HEK293 (cell line): ENCODE results near the gene HLA-A.

Experiments used
- CTCF ChIA-PET: fragments of 350-600 bp; formaldehyde crosslinking; extraction: SDS; loops from one replicate; lab custom pipeline; 2021; ENCODE audit warnings: antibody characterized with exemption; lab: Yijun Ruan, JAX
- POLR2A ChIA-PET: fragments of 300-600 bp; formaldehyde crosslinking; extraction: SDS; loops from one replicate; lab custom pipeline; 2020; ENCODE audit warnings: antibody characterized with exemption, inconsistent platforms; lab: Yijun Ruan, JAX
- H3K27ac ChIP-seq: fragments of 200-500 bp; sonication (Bioruptor generic); 2 replicates; pipeline ENCODE4 v1.5.1; 2014; ENCODE audit warnings: low read depth, low read length, control low read depth, inconsistent platforms; ENCODE audit errors: extremely low read depth
- H3K36me3 ChIP-seq, 2 experiments: fragments of 200-500 bp in 1 of 2; sonication (Bioruptor generic) in 1 of 2; 1 replicate in 1 of 2; 2 replicates in 1 of 2; pipeline ENCODE4 v1.5.1; 2014 to 2017; ENCODE audit warnings: inconsistent platforms in 2 of 2, low read length in 2 of 2; ENCODE audit not compliant: control insufficient read depth in 2 of 2, insufficient read depth in 1 of 2
- H3K4me1 ChIP-seq: fragments of 200-500 bp; sonication (Bioruptor generic); 2 replicates; pipeline ENCODE4 v1.5.1; 2014; ENCODE audit warnings: mild to moderate bottlenecking, low read length, inconsistent platforms; ENCODE audit not compliant: control insufficient read depth, insufficient read depth
- H3K4me3 ChIP-seq: 2 replicates; pipeline ENCODE4 v1.5.1; 2011; ENCODE audit warnings: low read depth, mild to moderate bottlenecking, control low read depth, low read length, moderate library complexity
- H3K9me3 ChIP-seq: fragments of 200-500 bp; sonication (Bioruptor generic); 2 replicates; pipeline ENCODE4 v1.5.1; 2014; ENCODE audit warnings: low read depth, low read length, inconsistent platforms; ENCODE audit not compliant: control insufficient read depth, insufficient read depth
- BCL11A ChIP-seq: fragments of 450-650 bp; formaldehyde crosslinking; IDR thresholded peaks from 2 replicates; pipeline ENCODE4 v1.5.1; 2016; ENCODE audit warnings: low read depth, missing biosample characterization, missing genetic modification characterization
- EGR2 ChIP-seq: fragments of 450-650 bp; formaldehyde crosslinking; IDR thresholded peaks from 2 replicates; pipeline ENCODE4 v1.5.1; 2016; ENCODE audit warnings: low read depth, missing biosample characterization, missing genetic modification characterization
- GLI4 ChIP-seq: fragments of 450-650 bp; formaldehyde crosslinking; IDR thresholded peaks from 2 replicates; pipeline ENCODE4 v1.5.1; 2016; ENCODE audit warnings: missing biosample characterization, missing genetic modification characterization
- HOXC10 ChIP-seq: sonication (generic); formaldehyde crosslinking; IDR thresholded peaks from 2 replicates; pipeline ENCODE4 v1.8.1; 2023; ENCODE audit warnings: mild to moderate bottlenecking, missing genetic modification reagents
- KLF10 ChIP-seq: fragments of 450-650 bp; IDR thresholded peaks from 2 replicates; pipeline ENCODE4 v1.5.1; 2018; ENCODE audit warnings: missing biosample characterization, mild to moderate bottlenecking, missing genetic modification characterization
- KLF7 ChIP-seq: fragments of 450-650 bp; formaldehyde crosslinking; IDR thresholded peaks from 2 replicates; pipeline ENCODE4 v1.5.1; 2016; ENCODE audit warnings: missing biosample characterization, missing genetic modification characterization, borderline replicate concordance
- OVOL3 ChIP-seq: fragments of 450-650 bp; formaldehyde crosslinking; IDR thresholded peaks from 2 replicates; pipeline ENCODE4 v1.5.1; 2016; ENCODE audit warnings: missing biosample characterization, missing genetic modification characterization
- PRDM1 ChIP-seq: fragments of 450-650 bp; formaldehyde crosslinking; IDR thresholded peaks from 2 replicates; pipeline ENCODE4; 2016; ENCODE audit warnings: missing biosample characterization, missing genetic modification characterization
- SP2 ChIP-seq: fragments of 450-650 bp; formaldehyde crosslinking; IDR thresholded peaks from 2 replicates; pipeline ENCODE4 v1.5.1; 2016; ENCODE audit warnings: missing biosample characterization, missing genetic modification characterization
- TCF7L2 ChIP-seq: IDR thresholded peaks from 2 replicates; pipeline ENCODE4 v1.6.1; 2011; ENCODE audit warnings: low read depth, mild to moderate bottlenecking, inconsistent platforms, low read length, moderate library complexity, borderline replicate concordance
- ZNF133 ChIP-seq: fragments of 450-650 bp; formaldehyde crosslinking; IDR thresholded peaks from 2 replicates; pipeline ENCODE4 v1.5.1; 2016; ENCODE audit warnings: missing biosample characterization, missing genetic modification characterization
- ZNF138 ChIP-seq: fragments of 450-650 bp; formaldehyde crosslinking; IDR thresholded peaks from 2 replicates; pipeline ENCODE4 v1.5.1; 2016; ENCODE audit warnings: missing biosample characterization, missing genetic modification characterization, borderline replicate concordance
- ZNF146 ChIP-seq: fragments of 450-650 bp; formaldehyde crosslinking; IDR thresholded peaks from 2 replicates; pipeline ENCODE4 v1.5.1; 2016; ENCODE audit warnings: missing biosample characterization, missing genetic modification characterization
- ZNF324 ChIP-seq: fragments of 450-650 bp; formaldehyde crosslinking; IDR thresholded peaks from 2 replicates; pipeline ENCODE4 v1.5.1; 2016; ENCODE audit warnings: missing biosample characterization, missing genetic modification characterization
- ZNF394 ChIP-seq: fragments of 450-650 bp; formaldehyde crosslinking; IDR thresholded peaks from 2 replicates; pipeline ENCODE4 v1.5.1; 2016; ENCODE audit warnings: missing biosample characterization, missing genetic modification characterization, mild to moderate bottlenecking, moderate library complexity, borderline replicate concordance
- ZNF416 ChIP-seq: fragments of 450-650 bp; formaldehyde crosslinking; IDR thresholded peaks from 2 replicates; pipeline ENCODE4 v1.5.1; 2016; ENCODE audit warnings: missing biosample characterization, missing genetic modification characterization
- ZNF423 ChIP-seq: fragments of 450-650 bp; formaldehyde crosslinking; IDR thresholded peaks from 2 replicates; pipeline ENCODE4 v1.5.1; 2016; ENCODE audit warnings: missing biosample characterization, missing genetic modification characterization
- ZNF585B ChIP-seq: fragments of 450-650 bp; formaldehyde crosslinking; IDR thresholded peaks from 2 replicates; pipeline ENCODE4 v1.5.1; 2016; ENCODE audit warnings: missing biosample characterization, missing genetic modification characterization
- ZNF626 ChIP-seq: fragments of 450-650 bp; sonication (Bioruptor Pico); formaldehyde crosslinking; IDR thresholded peaks from 2 replicates; pipeline ENCODE4 v1.5.1; 2018; ENCODE audit warnings: missing biosample characterization, missing genetic modification characterization, inconsistent platforms
- ZNF707 ChIP-seq: fragments of 450-650 bp; formaldehyde crosslinking; IDR thresholded peaks from 2 replicates; pipeline ENCODE4 v1.5.1; 2016; ENCODE audit warnings: missing biosample characterization, missing genetic modification characterization
- ZNF776 ChIP-seq: fragments of 450-650 bp; formaldehyde crosslinking; IDR thresholded peaks from 2 replicates; pipeline ENCODE4 v1.5.0; 2017; ENCODE audit warnings: missing biosample characterization, missing genetic modification characterization, borderline replicate concordance
- ZNF785 ChIP-seq: fragments of 450-650 bp; formaldehyde crosslinking; IDR thresholded peaks from 2 replicates; pipeline ENCODE4 v1.5.1; 2016; ENCODE audit warnings: missing biosample characterization, missing genetic modification characterization
- ZNF830 ChIP-seq: fragments of 450-650 bp; IDR thresholded peaks from 2 replicates; pipeline ENCODE4 v1.5.0; 2018; ENCODE audit warnings: missing biosample characterization, missing genetic modification characterization, low read depth, mild to moderate bottlenecking, moderate library complexity
- ZNF843 ChIP-seq: fragments of 450-650 bp; formaldehyde crosslinking; IDR thresholded peaks from 2 replicates; pipeline ENCODE4 v1.5.1; 2016; ENCODE audit warnings: missing biosample characterization, missing genetic modification characterization
- TF ChIP-seq, protein P1 (sequence below): fragments of 450-650 bp; formaldehyde crosslinking; IDR thresholded peaks from 2 replicates; pipeline ENCODE4 v1.5.1; 2016; ENCODE audit warnings: missing biosample characterization, missing genetic modification characterization
- TF ChIP-seq, protein P2 (sequence below): fragments of 450-650 bp; formaldehyde crosslinking; IDR thresholded peaks from 2 replicates; pipeline ENCODE4 v1.5.1; 2016; ENCODE audit warnings: missing biosample characterization, missing genetic modification characterization
- TF ChIP-seq, protein P3 (sequence below): fragments of 450-650 bp; formaldehyde crosslinking; IDR thresholded peaks from 2 replicates; pipeline ENCODE4 v1.5.1; 2016; ENCODE audit warnings: missing biosample characterization, missing genetic modification characterization
- TF ChIP-seq, protein P4 (sequence below): fragments of 450-650 bp; formaldehyde crosslinking; IDR thresholded peaks from 2 replicates; pipeline ENCODE4 v1.5.1; 2017; ENCODE audit warnings: missing biosample characterization, mild to moderate bottlenecking, missing genetic modification characterization, moderate library complexity
- TF ChIP-seq, protein P5 (sequence below): fragments of 450-650 bp; formaldehyde crosslinking; IDR thresholded peaks from 2 replicates; pipeline ENCODE4 v1.5.1; 2016; ENCODE audit warnings: missing biosample characterization, missing genetic modification characterization
- TF ChIP-seq, protein P6 (sequence below): fragments of 450-650 bp; formaldehyde crosslinking; IDR thresholded peaks from 2 replicates; pipeline ENCODE4 v1.5.1; 2016; ENCODE audit warnings: missing biosample characterization, missing genetic modification characterization

HLA-A gene

DNA sequence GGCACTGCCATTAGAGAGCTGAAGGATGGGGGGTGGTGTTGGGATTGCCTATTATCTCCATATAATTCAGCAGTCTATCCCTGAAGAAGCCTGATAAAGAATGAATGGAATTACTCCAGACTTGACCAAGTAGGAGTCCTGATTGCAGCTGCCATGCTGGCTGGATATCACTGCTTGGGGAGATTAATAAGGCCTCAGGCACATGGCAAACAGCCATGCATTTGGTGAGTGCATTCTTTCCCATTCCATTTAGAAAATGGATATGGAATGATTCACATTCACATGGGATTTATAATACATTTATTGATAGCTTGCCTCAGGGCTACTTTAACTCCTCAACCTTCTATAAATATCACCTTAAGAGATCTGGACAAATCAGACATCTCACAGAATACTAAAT lies 49.6 kb upstream of the HLA-A start:
- Histone ChIP-seq H3K4me3 (no peak overlapping the region), H3K4me1 (no peaks in the 10 kb centered on the region), H3K36me3 (no peaks in the 10 kb centered on the region), H3K9me3 (no peaks in the 10 kb centered on the region), H3K27ac (no peak overlapping the region)
- CTCF ChIA-PET, result interaction anchor here (1.4 kb wide), 1 partner anchor 239 kb away, joined by 3 read pairs; no protein-coding TSS in a partner anchor
- no peak for TF ChIP-seq ZNF394 (tag by site-specific recombination)
- no peak for TF ChIP-seq ZNF416
- TF ChIP-seq, protein P1, sequence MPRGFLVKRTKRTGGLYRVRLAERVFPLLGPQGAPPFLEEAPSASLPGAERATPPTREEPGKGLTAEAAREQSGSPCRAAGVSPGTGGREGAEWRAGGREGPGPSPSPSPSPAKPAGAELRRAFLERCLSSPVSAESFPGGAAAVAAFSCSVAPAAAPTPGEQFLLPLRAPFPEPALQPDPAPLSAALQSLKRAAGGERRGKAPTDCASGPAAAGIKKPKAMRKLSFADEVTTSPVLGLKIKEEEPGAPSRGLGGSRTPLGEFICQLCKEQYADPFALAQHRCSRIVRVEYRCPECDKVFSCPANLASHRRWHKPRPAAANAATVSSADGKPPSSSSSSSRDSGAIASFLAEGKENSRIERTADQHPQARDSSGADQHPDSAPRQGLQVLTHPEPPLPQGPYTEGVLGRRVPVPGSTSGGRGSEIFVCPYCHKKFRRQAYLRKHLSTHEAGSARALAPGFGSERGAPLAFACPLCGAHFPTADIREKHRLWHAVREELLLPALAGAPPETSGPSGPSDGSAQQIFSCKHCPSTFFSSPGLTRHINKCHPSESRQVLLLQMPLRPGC (tag by site-specific recombination), result no peak
- no peak for TF ChIP-seq ZNF138 (tag by site-specific recombination)
- no peak for TF ChIP-seq HOXC10 (CRISPR knock-in tag)
- TF ChIP-seq GLI4 (tag by site-specific recombination), result no peak
- no peak for TF ChIP-seq TCF7L2
- TF ChIP-seq ZNF146 (tag by site-specific recombination), result no peak
- no peak for TF ChIP-seq EGR2
- TF ChIP-seq PRDM1 (tag by site-specific recombination), result no peak
- TF ChIP-seq BCL11A, result no peak
- no peak for TF ChIP-seq ZNF707 (tag by site-specific recombination)
- no peak for TF ChIP-seq OVOL3 (tag by site-specific recombination)
- no peak for TF ChIP-seq KLF7 (tag by site-specific recombination)
- no peak for TF ChIP-seq ZNF843 (tag by site-specific recombination)
- TF ChIP-seq ZNF133, result no peak
- no peak for TF ChIP-seq ZNF585B (tag by site-specific recombination)
- POLR2A ChIA-PET, result no interaction called here

DNA sequence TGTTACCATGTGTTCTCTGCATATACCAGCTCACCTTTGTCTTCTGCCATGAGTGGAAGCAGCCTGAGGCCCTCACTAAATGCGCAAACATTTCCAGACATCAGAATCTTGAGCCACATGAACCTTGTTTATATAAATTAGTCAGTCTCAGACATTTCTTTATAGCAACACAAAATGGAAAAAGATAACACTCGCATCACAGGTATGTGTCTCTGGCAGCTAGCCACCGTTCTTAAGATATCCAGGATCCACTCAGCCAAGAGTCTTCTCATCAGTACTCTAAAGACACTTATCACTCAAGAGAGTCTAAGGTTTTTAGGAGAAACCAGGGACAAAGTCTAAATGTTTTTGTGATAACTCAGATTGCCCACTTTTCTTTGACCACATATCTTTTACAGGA lies 43.1 kb upstream of the HLA-A start:
- ChIA-PET CTCF (interaction anchor here (0.6 to 1.2 kb wide), 3 partner anchors 9 to 51 kb away, joined by 3 read pairs; no protein-coding TSS in a partner anchor), POLR2A (no interaction called here)
- H3K4me3 ChIP-seq, result no peak overlapping the region
- no peaks in the 10 kb centered on the region for H3K36me3 ChIP-seq
- no peak overlapping the region for H3K27ac ChIP-seq
- H3K9me3 ChIP-seq, result no peaks in the 10 kb centered on the region
- H3K4me1 ChIP-seq, result no peaks in the 10 kb centered on the region
- TF ChIP-seq, protein P2, sequence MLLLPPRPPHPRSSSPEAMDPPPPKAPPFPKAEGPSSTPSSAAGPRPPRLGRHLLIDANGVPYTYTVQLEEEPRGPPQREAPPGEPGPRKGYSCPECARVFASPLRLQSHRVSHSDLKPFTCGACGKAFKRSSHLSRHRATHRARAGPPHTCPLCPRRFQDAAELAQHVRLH (tag by site-specific recombination), result no peak
- TF ChIP-seq ZNF785 (tag by site-specific recombination) (no peak), ZNF423 (tag by site-specific recombination) (no peak), ZNF830 (tag by site-specific recombination) (no peak), KLF10 (tag by site-specific recombination) (no peak), ZNF324 (tag by site-specific recombination) (no peak), ZNF626 (tag by site-specific recombination) (no peak), SP2 (no peak), ZNF776 (tag by site-specific recombination) (no peak)
- TF ChIP-seq, protein P3, sequence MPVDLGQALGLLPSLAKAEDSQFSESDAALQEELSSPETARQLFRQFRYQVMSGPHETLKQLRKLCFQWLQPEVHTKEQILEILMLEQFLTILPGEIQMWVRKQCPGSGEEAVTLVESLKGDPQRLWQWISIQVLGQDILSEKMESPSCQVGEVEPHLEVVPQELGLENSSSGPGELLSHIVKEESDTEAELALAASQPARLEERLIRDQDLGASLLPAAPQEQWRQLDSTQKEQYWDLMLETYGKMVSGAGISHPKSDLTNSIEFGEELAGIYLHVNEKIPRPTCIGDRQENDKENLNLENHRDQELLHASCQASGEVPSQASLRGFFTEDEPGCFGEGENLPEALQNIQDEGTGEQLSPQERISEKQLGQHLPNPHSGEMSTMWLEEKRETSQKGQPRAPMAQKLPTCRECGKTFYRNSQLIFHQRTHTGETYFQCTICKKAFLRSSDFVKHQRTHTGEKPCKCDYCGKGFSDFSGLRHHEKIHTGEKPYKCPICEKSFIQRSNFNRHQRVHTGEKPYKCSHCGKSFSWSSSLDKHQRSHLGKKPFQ, result no peak
- TF ChIP-seq, protein P4, sequence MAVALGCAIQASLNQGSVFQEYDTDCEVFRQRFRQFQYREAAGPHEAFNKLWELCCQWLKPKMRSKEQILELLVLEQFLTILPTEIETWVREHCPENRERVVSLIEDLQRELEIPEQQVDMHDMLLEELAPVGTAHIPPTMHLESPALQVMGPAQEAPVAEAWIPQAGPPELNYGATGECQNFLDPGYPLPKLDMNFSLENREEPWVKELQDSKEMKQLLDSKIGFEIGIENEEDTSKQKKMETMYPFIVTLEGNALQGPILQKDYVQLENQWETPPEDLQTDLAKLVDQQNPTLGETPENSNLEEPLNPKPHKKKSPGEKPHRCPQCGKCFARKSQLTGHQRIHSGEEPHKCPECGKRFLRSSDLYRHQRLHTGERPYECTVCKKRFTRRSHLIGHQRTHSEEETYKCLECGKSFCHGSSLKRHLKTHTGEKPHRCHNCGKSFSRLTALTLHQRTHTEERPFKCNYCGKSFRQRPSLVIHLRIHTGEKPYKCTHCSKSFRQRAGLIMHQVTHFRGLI (tag by site-specific recombination), result no peak
- TF ChIP-seq, protein P5, sequence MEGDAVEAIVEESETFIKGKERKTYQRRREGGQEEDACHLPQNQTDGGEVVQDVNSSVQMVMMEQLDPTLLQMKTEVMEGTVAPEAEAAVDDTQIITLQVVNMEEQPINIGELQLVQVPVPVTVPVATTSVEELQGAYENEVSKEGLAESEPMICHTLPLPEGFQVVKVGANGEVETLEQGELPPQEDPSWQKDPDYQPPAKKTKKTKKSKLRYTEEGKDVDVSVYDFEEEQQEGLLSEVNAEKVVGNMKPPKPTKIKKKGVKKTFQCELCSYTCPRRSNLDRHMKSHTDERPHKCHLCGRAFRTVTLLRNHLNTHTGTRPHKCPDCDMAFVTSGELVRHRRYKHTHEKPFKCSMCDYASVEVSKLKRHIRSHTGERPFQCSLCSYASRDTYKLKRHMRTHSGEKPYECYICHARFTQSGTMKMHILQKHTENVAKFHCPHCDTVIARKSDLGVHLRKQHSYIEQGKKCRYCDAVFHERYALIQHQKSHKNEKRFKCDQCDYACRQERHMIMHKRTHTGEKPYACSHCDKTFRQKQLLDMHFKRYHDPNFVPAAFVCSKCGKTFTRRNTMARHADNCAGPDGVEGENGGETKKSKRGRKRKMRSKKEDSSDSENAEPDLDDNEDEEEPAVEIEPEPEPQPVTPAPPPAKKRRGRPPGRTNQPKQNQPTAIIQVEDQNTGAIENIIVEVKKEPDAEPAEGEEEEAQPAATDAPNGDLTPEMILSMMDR (tag by site-specific recombination), result no peak
- TF ChIP-seq, protein P6, sequence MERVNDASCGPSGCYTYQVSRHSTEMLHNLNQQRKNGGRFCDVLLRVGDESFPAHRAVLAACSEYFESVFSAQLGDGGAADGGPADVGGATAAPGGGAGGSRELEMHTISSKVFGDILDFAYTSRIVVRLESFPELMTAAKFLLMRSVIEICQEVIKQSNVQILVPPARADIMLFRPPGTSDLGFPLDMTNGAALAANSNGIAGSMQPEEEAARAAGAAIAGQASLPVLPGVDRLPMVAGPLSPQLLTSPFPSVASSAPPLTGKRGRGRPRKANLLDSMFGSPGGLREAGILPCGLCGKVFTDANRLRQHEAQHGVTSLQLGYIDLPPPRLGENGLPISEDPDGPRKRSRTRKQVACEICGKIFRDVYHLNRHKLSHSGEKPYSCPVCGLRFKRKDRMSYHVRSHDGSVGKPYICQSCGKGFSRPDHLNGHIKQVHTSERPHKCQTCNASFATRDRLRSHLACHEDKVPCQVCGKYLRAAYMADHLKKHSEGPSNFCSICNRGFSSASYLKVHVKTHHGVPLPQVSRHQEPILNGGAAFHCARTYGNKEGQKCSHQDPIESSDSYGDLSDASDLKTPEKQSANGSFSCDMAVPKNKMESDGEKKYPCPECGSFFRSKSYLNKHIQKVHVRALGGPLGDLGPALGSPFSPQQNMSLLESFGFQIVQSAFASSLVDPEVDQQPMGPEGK (tag by site-specific recombination), result no peak
